ENCODE results near the gene PRSS33. TPM values are rescaled to one million over a fixed set of nuclear protein-coding genes. Genes with fewer than 3 reads are reported as not detected.

Gene PRSS33
- total RNA-seq: 15.4 TPM

- Histone ChIP-seq H3K9me3 (no peaks in the 10 kb centered on the region), H3K27me3 (peaks cover 19% of the 10 kb centered on the region), H3K36me3 (no peaks in the 10 kb centered on the region), H3K27ac (no peak within 1 kb of the TSS), H3K4me3 (no peak within 1 kb of the TSS), H3K4me1 (no peaks in the 10 kb centered on the region)
- DNase-seq (ENCODE audit: low spot score in 2 of 2): no peak
- intact Hi-C loops (cut with DNase I): no loop called here
- TF ChIP-seq CTCF (IDR thresholded peaks at IDR 0.05): no peak
Observed at GRCh38 chr16:2787406-2787805, at the start of gene PRSS33. TSS of gene PRSS33 (minus strand) at chr16:2787560. CDS start at chr16:2786547, 1,013 bp downstream.

GRCh38 chr16:2836646-2837508 is 49.5 kb upstream of the PRSS33 start:
- DNase-seq (ENCODE audit: low spot score in 2 of 2): no peak
- no peak for TF ChIP-seq CTCF (IDR thresholded peaks at IDR 0.05)
- peaks cover 0 to 9% of the 10 kb centered on the region in 2 donors for H3K4me1 ChIP-seq
- H3K9me3 ChIP-seq: no peaks in the 10 kb centered on the region
- H3K36me3 ChIP-seq: no peaks in the 10 kb centered on the region
- H3K4me3 ChIP-seq: no peak overlapping the region
- H3K27me3 ChIP-seq: no peaks in the 10 kb centered on the region
- H3K27ac ChIP-seq: no peak overlapping the region
- intact Hi-C loops (cut with DNase I): no loop called here

GRCh38 chr16:2835638-2836493 is 48.5 kb upstream of the PRSS33 start:
- no peaks in the 10 kb centered on the region for H3K36me3 ChIP-seq
- no peak overlapping the region for H3K27ac ChIP-seq
- intact Hi-C loops (cut with DNase I): no loop called here
- H3K9me3 ChIP-seq: no peaks in the 10 kb centered on the region
- no peaks in the 10 kb centered on the region for H3K27me3 ChIP-seq
- peaks cover 0 to 9% of the 10 kb centered on the region in 2 donors for H3K4me1 ChIP-seq
- no peak for TF ChIP-seq CTCF (IDR thresholded peaks at IDR 0.05)
- H3K4me3 ChIP-seq: no peak overlapping the region
- DNase-seq (ENCODE audit: low spot score in 2 of 2): no peak

GRCh38 chr16:2834968-2835367 is 47.6 kb upstream of the PRSS33 start:
- H3K27me3 ChIP-seq: no peaks in the 10 kb centered on the region
- H3K36me3 ChIP-seq: no peaks in the 10 kb centered on the region
- no peaks in the 10 kb centered on the region for H3K9me3 ChIP-seq
- no peak overlapping the region for H3K4me3 ChIP-seq
- DNase-seq (ENCODE audit: low spot score in 2 of 2): no peak
- no peak overlapping the region for H3K27ac ChIP-seq
- intact Hi-C loops (cut with DNase I): no loop called here
- peaks cover 0 to 9% of the 10 kb centered on the region in 2 donors for H3K4me1 ChIP-seq
- no peak for TF ChIP-seq CTCF (IDR thresholded peaks at IDR 0.05)

GRCh38 chr16:2833776-2834175 is 46.4 kb upstream of the PRSS33 start:
- no peak overlapping the region for H3K27ac ChIP-seq
- H3K4me3 ChIP-seq: no peak overlapping the region
- no peaks in the 10 kb centered on the region for H3K9me3 ChIP-seq
- H3K27me3 ChIP-seq: no peaks in the 10 kb centered on the region
- TF ChIP-seq CTCF (IDR thresholded peaks at IDR 0.05): no peak
- H3K36me3 ChIP-seq: no peaks in the 10 kb centered on the region
- peaks cover 0 to 9% of the 10 kb centered on the region in 2 donors for H3K4me1 ChIP-seq
- DNase-seq (ENCODE audit: low spot score in 2 of 2): no peak
- intact Hi-C loops (cut with DNase I): no loop called here

All from ascending aorta (tissue), 2 donors.